ENCODE data around the gene OR2AJ1.

DNA sequence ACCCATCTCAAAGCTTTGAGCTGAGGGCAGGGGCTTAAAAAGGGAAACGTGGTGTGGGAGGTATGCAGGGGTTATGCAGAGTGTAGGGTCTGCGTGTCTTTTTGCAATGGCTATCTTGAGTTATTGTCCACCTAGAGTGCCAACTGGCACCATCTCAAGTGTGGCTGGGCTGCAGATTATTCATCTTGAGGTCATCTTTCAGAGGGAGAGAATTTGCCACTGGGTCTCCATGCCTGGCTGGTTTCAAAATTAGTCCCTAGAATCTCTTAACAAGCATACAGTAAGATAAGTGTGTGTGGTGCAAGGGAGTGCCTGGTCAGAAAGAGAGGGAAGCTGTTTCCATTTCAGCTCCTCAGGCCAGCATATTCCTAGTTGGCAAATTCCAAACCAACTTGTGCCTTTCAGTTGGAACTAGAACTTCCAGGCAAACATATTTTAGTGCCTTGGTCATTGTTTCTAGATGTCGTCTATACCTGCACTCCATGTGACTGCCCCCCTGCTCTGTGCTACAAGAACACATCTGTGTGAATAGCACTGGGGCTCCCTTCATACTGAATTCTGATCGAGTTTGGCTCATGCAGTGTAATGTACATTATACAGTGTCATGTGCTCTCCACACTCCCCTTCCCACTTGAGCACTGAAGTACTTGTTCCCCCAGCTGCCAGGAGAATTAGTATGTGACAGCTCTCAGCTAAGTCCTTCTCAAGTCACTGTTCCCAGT, 9.6 kb upstream of the OR2AJ1 start:
- TF ChIP-seq, protein P1, sequence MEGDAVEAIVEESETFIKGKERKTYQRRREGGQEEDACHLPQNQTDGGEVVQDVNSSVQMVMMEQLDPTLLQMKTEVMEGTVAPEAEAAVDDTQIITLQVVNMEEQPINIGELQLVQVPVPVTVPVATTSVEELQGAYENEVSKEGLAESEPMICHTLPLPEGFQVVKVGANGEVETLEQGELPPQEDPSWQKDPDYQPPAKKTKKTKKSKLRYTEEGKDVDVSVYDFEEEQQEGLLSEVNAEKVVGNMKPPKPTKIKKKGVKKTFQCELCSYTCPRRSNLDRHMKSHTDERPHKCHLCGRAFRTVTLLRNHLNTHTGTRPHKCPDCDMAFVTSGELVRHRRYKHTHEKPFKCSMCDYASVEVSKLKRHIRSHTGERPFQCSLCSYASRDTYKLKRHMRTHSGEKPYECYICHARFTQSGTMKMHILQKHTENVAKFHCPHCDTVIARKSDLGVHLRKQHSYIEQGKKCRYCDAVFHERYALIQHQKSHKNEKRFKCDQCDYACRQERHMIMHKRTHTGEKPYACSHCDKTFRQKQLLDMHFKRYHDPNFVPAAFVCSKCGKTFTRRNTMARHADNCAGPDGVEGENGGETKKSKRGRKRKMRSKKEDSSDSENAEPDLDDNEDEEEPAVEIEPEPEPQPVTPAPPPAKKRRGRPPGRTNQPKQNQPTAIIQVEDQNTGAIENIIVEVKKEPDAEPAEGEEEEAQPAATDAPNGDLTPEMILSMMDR (IDR thresholded peaks at IDR 0.05; ENCODE audit: low read depth, low read length): no peak
- TF ChIP-seq, protein P2, sequence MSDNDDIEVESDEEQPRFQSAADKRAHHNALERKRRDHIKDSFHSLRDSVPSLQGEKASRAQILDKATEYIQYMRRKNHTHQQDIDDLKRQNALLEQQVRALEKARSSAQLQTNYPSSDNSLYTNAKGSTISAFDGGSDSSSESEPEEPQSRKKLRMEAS (IDR thresholded peaks at IDR 0.05; ENCODE audit: low read depth, low read length): no peak

All from NB4 (cell line).